ENCODE data around the gene LLCFC1.

The LLCFC1 gene

DNA sequence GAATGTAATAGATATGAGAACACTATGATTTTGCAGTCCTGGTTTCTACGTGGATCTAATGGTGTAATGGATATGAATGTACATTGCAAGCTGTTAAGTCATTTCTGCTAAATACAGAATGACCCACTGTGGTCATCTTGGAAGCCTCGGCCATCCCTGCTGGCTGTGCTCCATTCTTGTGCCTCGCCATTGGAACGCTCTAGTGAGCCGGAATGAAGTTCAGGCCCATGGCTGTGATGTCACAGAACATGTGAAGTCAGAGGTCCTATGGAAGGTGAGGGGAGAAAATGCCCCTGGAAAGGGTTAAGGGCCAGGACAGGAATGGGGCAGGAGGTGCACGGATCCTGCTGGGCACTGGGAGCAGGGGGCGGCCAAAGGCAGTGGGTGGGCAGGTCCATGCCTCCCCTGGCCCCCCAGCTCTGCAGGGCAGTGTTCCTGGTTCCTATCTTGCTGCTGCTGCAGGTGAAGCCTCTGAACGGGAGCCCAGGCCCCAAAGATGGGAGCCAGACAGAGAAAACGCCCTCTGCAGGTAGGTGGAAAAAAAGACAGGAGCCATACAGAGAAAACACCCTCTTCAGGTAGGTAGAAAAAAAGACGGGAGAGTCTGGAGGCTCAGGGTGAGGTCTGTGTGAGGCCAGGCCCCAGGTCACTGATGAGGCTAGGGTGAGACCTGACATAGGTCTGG lies at the start of gene LLCFC1:
TSS of gene LLCFC1 (plus strand) at position 259 of the 685 bp plus-strand sequence. CDS start at position 397, 138 bp downstream.
- no peaks in the 10 kb centered on the region for H3K4me1 ChIP-seq (ENCODE audit: low read length)
- TF ChIP-seq, protein P1, sequence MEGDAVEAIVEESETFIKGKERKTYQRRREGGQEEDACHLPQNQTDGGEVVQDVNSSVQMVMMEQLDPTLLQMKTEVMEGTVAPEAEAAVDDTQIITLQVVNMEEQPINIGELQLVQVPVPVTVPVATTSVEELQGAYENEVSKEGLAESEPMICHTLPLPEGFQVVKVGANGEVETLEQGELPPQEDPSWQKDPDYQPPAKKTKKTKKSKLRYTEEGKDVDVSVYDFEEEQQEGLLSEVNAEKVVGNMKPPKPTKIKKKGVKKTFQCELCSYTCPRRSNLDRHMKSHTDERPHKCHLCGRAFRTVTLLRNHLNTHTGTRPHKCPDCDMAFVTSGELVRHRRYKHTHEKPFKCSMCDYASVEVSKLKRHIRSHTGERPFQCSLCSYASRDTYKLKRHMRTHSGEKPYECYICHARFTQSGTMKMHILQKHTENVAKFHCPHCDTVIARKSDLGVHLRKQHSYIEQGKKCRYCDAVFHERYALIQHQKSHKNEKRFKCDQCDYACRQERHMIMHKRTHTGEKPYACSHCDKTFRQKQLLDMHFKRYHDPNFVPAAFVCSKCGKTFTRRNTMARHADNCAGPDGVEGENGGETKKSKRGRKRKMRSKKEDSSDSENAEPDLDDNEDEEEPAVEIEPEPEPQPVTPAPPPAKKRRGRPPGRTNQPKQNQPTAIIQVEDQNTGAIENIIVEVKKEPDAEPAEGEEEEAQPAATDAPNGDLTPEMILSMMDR (IDR thresholded peaks at IDR 0.05; ENCODE audit: low read depth, low read length): peak; percentile 59
- TF ChIP-seq EZH2phosphoT487 (IDR thresholded peaks at IDR 0.05; ENCODE audit: low read depth): no peak
- H3K9me3 ChIP-seq (ENCODE audit: insufficient read depth, low read length): no peaks in the 10 kb centered on the region
- no peaks in the 10 kb centered on the region for H3K79me2 ChIP-seq (ENCODE audit: low read length)
- no peak within 1 kb of the TSS for H2AFZ ChIP-seq (ENCODE audit: low read depth, low read length)
- no peak within 1 kb of the TSS for H3K27ac ChIP-seq (ENCODE audit: low read length)
- H3K9ac ChIP-seq (ENCODE audit: low read length): no peak within 1 kb of the TSS
- no peak within 1 kb of the TSS for H3K4me2 ChIP-seq (ENCODE audit: low read length)
- no peak within 1 kb of the TSS for H3K4me3 ChIP-seq (ENCODE audit: low read length)
- no peaks in the 10 kb centered on the region for H4K20me1 ChIP-seq (ENCODE audit: insufficient read depth, low read length)
- no peaks in the 10 kb centered on the region for H3K36me3 ChIP-seq (replicated peaks; ENCODE audit: low read depth, low read length)
- H3K27me3 ChIP-seq (ENCODE audit: low read depth, low read length): 0 out of 2 replicates have a peak, but pooled peaks cover 3% of the 10 kb centered on the region

DNA sequence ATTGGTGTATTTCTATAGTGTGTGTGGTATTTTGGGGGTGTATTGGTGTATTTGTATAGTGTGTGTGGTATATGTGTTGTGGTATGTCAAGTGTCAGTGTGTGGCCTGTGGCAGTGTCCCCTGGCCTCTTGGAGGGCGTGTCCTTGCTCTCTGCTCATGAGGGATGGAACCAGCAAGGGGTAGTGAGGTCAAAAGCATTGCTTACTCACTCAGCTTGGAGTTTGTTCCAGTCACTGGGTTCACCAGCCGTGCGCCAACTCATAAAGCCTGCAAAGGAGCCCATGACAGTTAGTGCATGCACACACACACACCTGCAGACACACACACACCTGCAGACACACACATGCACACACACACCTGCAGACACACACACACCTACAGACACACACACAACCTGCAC lies 49.5 kb upstream of the LLCFC1 start:
- Histone ChIP-seq H3K36me3 (replicated peaks; ENCODE audit: low read depth, low read length) (no peaks in the 10 kb centered on the region), H3K27me3 (ENCODE audit: low read depth, low read length) (no peaks in the 10 kb centered on the region; the same call in 1 of the 2 replicates), H3K4me3 (ENCODE audit: low read length) (no peak overlapping the region), H3K9me3 (ENCODE audit: insufficient read depth, low read length) (no peaks in the 10 kb centered on the region), H3K4me1 (ENCODE audit: low read length) (peaks cover under 1% of the 10 kb centered on the region; the same call in 1 of the 2 replicates), H3K4me2 (ENCODE audit: low read length) (no peak overlapping the region), H3K9ac (ENCODE audit: low read length) (no peak overlapping the region), H3K27ac (ENCODE audit: low read length) (no peak overlapping the region), H3K79me2 (ENCODE audit: low read length) (no peaks in the 10 kb centered on the region), H2AFZ (ENCODE audit: low read depth, low read length) (no peak overlapping the region), H4K20me1 (ENCODE audit: insufficient read depth, low read length) (no peaks in the 10 kb centered on the region)
- TF ChIP-seq, protein P1 (IDR thresholded peaks at IDR 0.05; ENCODE audit: low read depth, low read length): no peak
- TF ChIP-seq EZH2phosphoT487 (IDR thresholded peaks at IDR 0.05; ENCODE audit: low read depth): no peak

DNA sequence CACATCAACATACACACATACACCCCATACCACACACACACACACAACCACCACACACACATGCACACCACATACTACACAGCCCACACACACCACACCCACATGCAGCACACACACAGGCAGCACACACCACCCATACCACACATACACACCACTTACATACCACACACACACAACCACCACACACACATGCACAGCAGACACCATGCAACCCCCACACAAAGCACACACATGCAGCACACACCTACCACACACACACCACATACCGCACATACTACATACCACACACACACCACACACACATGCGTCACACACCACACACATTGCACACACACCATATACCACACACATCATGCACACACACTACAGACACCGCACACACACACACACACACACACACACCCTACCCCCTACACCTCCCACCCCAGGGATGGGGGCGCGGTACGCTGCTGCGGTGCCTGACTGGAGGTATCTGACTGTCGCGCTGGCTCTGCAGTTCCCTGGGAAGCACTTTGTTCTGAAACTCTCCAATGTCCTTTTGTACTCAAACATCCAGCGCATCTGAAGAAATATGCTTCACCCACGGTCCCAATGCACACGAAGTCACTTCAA lies 48.3 kb upstream of the LLCFC1 start:
- H3K9ac ChIP-seq (ENCODE audit: low read length): no peak overlapping the region
- no peak overlapping the region for H3K4me3 ChIP-seq (ENCODE audit: low read length)
- TF ChIP-seq, protein P1 (IDR thresholded peaks at IDR 0.05; ENCODE audit: low read depth, low read length): no peak
- TF ChIP-seq EZH2phosphoT487 (IDR thresholded peaks at IDR 0.05; ENCODE audit: low read depth): no peak
- H3K36me3 ChIP-seq (replicated peaks; ENCODE audit: low read depth, low read length): no peaks in the 10 kb centered on the region
- no peaks in the 10 kb centered on the region for H3K4me1 ChIP-seq (ENCODE audit: low read length)
- H3K27ac ChIP-seq (ENCODE audit: low read length): no peak overlapping the region
- no peak overlapping the region for H2AFZ ChIP-seq (ENCODE audit: low read depth, low read length)
- no peaks in the 10 kb centered on the region for H3K9me3 ChIP-seq (ENCODE audit: insufficient read depth, low read length)
- no peak overlapping the region for H3K4me2 ChIP-seq (ENCODE audit: low read length)
- H3K79me2 ChIP-seq (ENCODE audit: low read length): no peaks in the 10 kb centered on the region
- no peaks in the 10 kb centered on the region for H4K20me1 ChIP-seq (ENCODE audit: insufficient read depth, low read length)
- H3K27me3 ChIP-seq (ENCODE audit: low read depth, low read length): peaks cover 7% of the 10 kb centered on the region

DNA sequence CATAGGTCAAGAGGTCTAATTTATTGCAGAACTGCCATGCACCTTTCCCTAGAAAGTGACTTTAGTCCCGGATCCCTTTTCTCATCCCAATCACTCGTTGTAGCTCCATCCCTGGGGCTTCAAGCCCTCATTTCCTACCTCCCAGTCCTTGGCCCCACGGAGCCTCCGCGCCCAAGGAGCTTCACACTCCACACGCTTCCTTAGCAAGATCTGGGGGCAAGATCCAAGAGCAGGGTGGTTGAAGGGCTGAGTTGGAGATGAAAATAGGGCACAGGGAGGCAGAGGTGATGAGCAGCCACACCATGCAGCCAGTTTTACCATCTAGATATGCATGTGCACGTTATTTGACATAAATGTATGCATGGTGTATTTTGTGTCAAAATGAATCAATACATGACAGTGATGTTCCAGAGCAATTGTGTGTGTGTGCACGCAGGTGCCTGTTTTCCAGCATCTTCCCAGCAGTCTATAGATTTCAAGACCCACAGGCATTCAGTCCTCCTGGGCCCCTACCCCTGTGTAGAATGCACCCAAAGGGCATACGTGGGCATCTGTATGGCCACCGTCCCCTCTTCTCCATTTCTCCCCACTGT lies 47.7 kb upstream of the LLCFC1 start:
- Histone ChIP-seq H3K4me3 (ENCODE audit: low read length) (no peak overlapping the region), H3K9me3 (ENCODE audit: insufficient read depth, low read length) (no peaks in the 10 kb centered on the region), H3K4me1 (ENCODE audit: low read length) (no peaks in the 10 kb centered on the region), H3K36me3 (replicated peaks; ENCODE audit: low read depth, low read length) (no peaks in the 10 kb centered on the region), H3K9ac (ENCODE audit: low read length) (no peak overlapping the region), H3K79me2 (ENCODE audit: low read length) (no peaks in the 10 kb centered on the region), H4K20me1 (ENCODE audit: insufficient read depth, low read length) (no peaks in the 10 kb centered on the region), H2AFZ (ENCODE audit: low read depth, low read length) (no peak overlapping the region), H3K27ac (ENCODE audit: low read length) (no peak overlapping the region), H3K27me3 (ENCODE audit: low read depth, low read length) (peaks cover 7% of the 10 kb centered on the region), H3K4me2 (ENCODE audit: low read length) (no peak overlapping the region)
- TF ChIP-seq, protein P1 (IDR thresholded peaks at IDR 0.05; ENCODE audit: low read depth, low read length): no peak
- TF ChIP-seq EZH2phosphoT487 (IDR thresholded peaks at IDR 0.05; ENCODE audit: low read depth): no peak
